DND-41 (cell line): ENCODE results near the gene MCL1.

Experiments used
- EZH2 ChIP-seq: IDR thresholded peaks from 3 replicates; pipeline ENCODE4 v1.6.1; 2012; ENCODE audit warnings: borderline replicate concordance, low read depth, mild to moderate bottlenecking, moderate library complexity, low read length, inconsistent platforms; ENCODE audit not compliant: severe bottlenecking
- TF ChIP-seq, protein P1 (sequence below): IDR thresholded peaks from 2 replicates; pipeline ENCODE4 v1.5.1; 2012; ENCODE audit warnings: borderline replicate concordance, low read length, moderate library complexity, mild to moderate bottlenecking; ENCODE audit not compliant: poor library complexity, severe bottlenecking; ENCODE audit errors: extremely low read depth

DNA sequence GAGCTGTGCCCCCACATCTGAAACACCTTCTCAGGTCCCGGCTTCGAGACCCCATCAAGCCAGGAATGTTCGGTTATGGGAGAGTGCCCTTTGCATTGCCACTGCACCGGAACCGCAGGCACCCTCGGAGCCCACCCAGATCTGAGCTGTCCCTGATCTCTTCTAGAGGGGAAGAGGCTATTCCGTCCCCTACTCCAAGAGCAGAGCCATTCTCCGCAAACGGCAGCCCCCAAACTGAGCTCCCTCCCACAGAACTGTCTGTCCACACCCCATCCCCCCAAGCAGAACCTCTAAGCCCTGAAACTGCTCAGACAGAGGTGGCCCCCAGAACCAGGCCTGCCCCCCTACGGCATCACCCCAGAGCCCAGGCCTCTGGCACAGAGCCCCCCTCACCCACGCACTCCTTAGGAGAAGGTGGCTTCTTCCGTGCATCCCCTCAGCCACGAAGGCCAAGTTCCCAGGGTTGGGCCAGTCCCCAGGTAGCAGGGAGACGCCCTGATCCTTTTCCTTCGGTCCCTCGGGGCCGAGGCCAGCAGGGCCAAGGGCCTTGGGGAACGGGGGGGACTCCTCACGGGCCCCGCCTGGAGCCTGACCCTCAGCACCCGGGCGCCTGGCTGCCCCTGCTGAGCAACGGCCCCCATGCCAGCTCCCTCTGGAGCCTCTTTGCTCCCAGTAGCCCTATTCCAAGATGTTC lies 25.9 kb downstream of the MCL1 start:
- TF ChIP-seq, protein P1, sequence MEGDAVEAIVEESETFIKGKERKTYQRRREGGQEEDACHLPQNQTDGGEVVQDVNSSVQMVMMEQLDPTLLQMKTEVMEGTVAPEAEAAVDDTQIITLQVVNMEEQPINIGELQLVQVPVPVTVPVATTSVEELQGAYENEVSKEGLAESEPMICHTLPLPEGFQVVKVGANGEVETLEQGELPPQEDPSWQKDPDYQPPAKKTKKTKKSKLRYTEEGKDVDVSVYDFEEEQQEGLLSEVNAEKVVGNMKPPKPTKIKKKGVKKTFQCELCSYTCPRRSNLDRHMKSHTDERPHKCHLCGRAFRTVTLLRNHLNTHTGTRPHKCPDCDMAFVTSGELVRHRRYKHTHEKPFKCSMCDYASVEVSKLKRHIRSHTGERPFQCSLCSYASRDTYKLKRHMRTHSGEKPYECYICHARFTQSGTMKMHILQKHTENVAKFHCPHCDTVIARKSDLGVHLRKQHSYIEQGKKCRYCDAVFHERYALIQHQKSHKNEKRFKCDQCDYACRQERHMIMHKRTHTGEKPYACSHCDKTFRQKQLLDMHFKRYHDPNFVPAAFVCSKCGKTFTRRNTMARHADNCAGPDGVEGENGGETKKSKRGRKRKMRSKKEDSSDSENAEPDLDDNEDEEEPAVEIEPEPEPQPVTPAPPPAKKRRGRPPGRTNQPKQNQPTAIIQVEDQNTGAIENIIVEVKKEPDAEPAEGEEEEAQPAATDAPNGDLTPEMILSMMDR = no peak
- TF ChIP-seq EZH2 = no peak
